ENCODE data around the gene ALDH5A1. TPM values are rescaled to one million over a fixed set of nuclear protein-coding genes. Genes with fewer than 3 reads are reported as not detected.

Gene ALDH5A1
- polyA plus RNA-seq, 1 experiment, result 0.64 TPM

GRCh38 chr6:24549158-24549557 lies 54.4 kb downstream of the ALDH5A1 start:
- no peak for TF ChIP-seq CTCF (IDR thresholded peaks at IDR 0.05; ENCODE audit: insufficient read depth, low read depth, low read length)
- CTCF ChIA-PET, result interaction anchor here (1.2 kb wide), 1 partner anchor 15 kb away, joined by 3 read pairs; no protein-coding TSS in a partner anchor
- Histone ChIP-seq H3K36me3 (ENCODE audit: control insufficient read depth, insufficient read depth, low read length) (no peaks in the 10 kb centered on the region), H3K27me3 (ENCODE audit: control insufficient read depth, insufficient read depth, low read length) (no peaks in the 10 kb centered on the region), H3K4me3 (ENCODE audit: low read depth, low read length) (no peak overlapping the region)
- POLR2A ChIA-PET, result no interaction called here
- DNase-seq (ENCODE audit: low read depth), result no peak

- CTCF ChIA-PET, result interaction anchor here (1.2 kb wide), 1 partner anchor 16 kb away, joined by 3 read pairs; no protein-coding TSS in a partner anchor
- Histone ChIP-seq H3K4me3 (ENCODE audit: low read depth, low read length) (no peak overlapping the region), H3K36me3 (ENCODE audit: control insufficient read depth, insufficient read depth, low read length) (no peaks in the 10 kb centered on the region), H3K27me3 (ENCODE audit: control insufficient read depth, insufficient read depth, low read length) (no peaks in the 10 kb centered on the region)
- no peak for DNase-seq (ENCODE audit: low read depth)
- no peak for TF ChIP-seq CTCF (IDR thresholded peaks at IDR 0.05; ENCODE audit: insufficient read depth, low read depth, low read length)
- POLR2A ChIA-PET, result no interaction called here
Measured at GRCh38 chr6:24549674-24550353, 55.0 kb downstream of the ALDH5A1 start.

- POLR2A ChIA-PET, result no interaction called here
- no peak for DNase-seq (ENCODE audit: low read depth)
- no peak for TF ChIP-seq CTCF (IDR thresholded peaks at IDR 0.05; ENCODE audit: insufficient read depth, low read depth, low read length)
- H3K27me3 ChIP-seq (ENCODE audit: control insufficient read depth, insufficient read depth, low read length), result no peaks in the 10 kb centered on the region
- CTCF ChIA-PET, result interaction anchor here (3.1 kb wide), 1 partner anchor 29 kb away, joined by 10 read pairs; no protein-coding TSS in a partner anchor
- no peaks in the 10 kb centered on the region for H3K36me3 ChIP-seq (ENCODE audit: control insufficient read depth, insufficient read depth, low read length)
- no peak overlapping the region for H3K4me3 ChIP-seq (ENCODE audit: low read depth, low read length)
Measured at GRCh38 chr6:24551139-24551538, 56.4 kb downstream of the ALDH5A1 start.

- TF ChIP-seq CTCF (IDR thresholded peaks at IDR 0.05; ENCODE audit: insufficient read depth, low read depth, low read length), result no peak
- DNase-seq (ENCODE audit: low read depth), result no peak
- H3K27me3 ChIP-seq (ENCODE audit: control insufficient read depth, insufficient read depth, low read length), result no peaks in the 10 kb centered on the region; the same call in 1 of the 2 replicates
- H3K36me3 ChIP-seq (ENCODE audit: control insufficient read depth, insufficient read depth, low read length), result no peaks in the 10 kb centered on the region
- no peak overlapping the region for H3K4me3 ChIP-seq (ENCODE audit: low read depth, low read length)
- POLR2A ChIA-PET, result no interaction called here
- CTCF ChIA-PET, result interaction anchor here (1.0 kb wide), 1 partner anchor 33 kb away, joined by 3 read pairs; no protein-coding TSS in a partner anchor
Measured at GRCh38 chr6:24554474-24554873, 59.7 kb downstream of the ALDH5A1 start.

- no peak for TF ChIP-seq CTCF (IDR thresholded peaks at IDR 0.05; ENCODE audit: insufficient read depth, low read depth, low read length)
- CTCF ChIA-PET, result interaction anchor here (0.7 kb wide), 1 partner anchor 16 kb away, joined by 3 read pairs; no protein-coding TSS in a partner anchor
- Histone ChIP-seq H3K27me3 (ENCODE audit: control insufficient read depth, insufficient read depth, low read length) (no peaks in the 10 kb centered on the region; the same call in 1 of the 2 replicates), H3K36me3 (ENCODE audit: control insufficient read depth, insufficient read depth, low read length) (no peaks in the 10 kb centered on the region), H3K4me3 (ENCODE audit: low read depth, low read length) (no peak overlapping the region)
- no peak for DNase-seq (ENCODE audit: low read depth)
- POLR2A ChIA-PET, result no interaction called here
Measured at GRCh38 chr6:24558516-24558915, 63.7 kb downstream of the ALDH5A1 start.

Measured in BJ (cell line).